MM.1S (cell line): ENCODE results near the gene THG1L.

Experiments
- EZH2phosphoT487 ChIP-seq: fragments of 300-600 bp; sonication (generic); IDR thresholded peaks from 2 replicates; pipeline ENCODE4 v1.6.1; 2018; ENCODE audit warnings: antibody characterized with exemption, low read length
- TF ChIP-seq, protein P1 (sequence below): fragments of 300-600 bp; sonication (generic); IDR thresholded peaks from 2 replicates; pipeline ENCODE4 v1.5.1; 2016; ENCODE audit warnings: antibody characterized with exemption, low read length, mixed read lengths

- TF ChIP-seq, protein P1, sequence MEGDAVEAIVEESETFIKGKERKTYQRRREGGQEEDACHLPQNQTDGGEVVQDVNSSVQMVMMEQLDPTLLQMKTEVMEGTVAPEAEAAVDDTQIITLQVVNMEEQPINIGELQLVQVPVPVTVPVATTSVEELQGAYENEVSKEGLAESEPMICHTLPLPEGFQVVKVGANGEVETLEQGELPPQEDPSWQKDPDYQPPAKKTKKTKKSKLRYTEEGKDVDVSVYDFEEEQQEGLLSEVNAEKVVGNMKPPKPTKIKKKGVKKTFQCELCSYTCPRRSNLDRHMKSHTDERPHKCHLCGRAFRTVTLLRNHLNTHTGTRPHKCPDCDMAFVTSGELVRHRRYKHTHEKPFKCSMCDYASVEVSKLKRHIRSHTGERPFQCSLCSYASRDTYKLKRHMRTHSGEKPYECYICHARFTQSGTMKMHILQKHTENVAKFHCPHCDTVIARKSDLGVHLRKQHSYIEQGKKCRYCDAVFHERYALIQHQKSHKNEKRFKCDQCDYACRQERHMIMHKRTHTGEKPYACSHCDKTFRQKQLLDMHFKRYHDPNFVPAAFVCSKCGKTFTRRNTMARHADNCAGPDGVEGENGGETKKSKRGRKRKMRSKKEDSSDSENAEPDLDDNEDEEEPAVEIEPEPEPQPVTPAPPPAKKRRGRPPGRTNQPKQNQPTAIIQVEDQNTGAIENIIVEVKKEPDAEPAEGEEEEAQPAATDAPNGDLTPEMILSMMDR, result no peak
- no peak for TF ChIP-seq EZH2phosphoT487
Measured at GRCh38 chr5:157690690-157691433, 40.4 kb upstream of the THG1L start.
